Loucy (cell line): Measurements from ENCODE around the gene SIGLEC12.

Source experiments
- H2AFZ ChIP-seq: fragments of 200-600 bp; sonication (generic); 2 replicates; pipeline ENCODE4 v1.6.0; 2016; ENCODE audit warnings: antibody characterized with exemption, mild to moderate bottlenecking, low read length, moderate library complexity
- H3F3A ChIP-seq: fragments of 200-600 bp; 2 replicates; pipeline ENCODE4 v1.6.0; 2016; ENCODE audit warnings: antibody characterized with exemption, low read depth, mild to moderate bottlenecking
- H3K27me3 ChIP-seq: fragments of 200-600 bp; sonication (generic); 2 replicates; pipeline ENCODE4 v1.6.1; 2014; ENCODE audit warnings: low read length, mild to moderate bottlenecking; ENCODE audit not compliant: insufficient read depth, poor library complexity, severe bottlenecking
- H3K36me3 ChIP-seq: fragments of 200-600 bp; sonication (generic); 2 replicates; pipeline ENCODE4 v1.6.1; 2016; ENCODE audit warnings: low read length; ENCODE audit not compliant: insufficient read depth
- H3K4me1 ChIP-seq: fragments of 200-600 bp; sonication (generic); 2 replicates; pipeline ENCODE4 v1.5.1; 2014; ENCODE audit warnings: low read length, mild to moderate bottlenecking; ENCODE audit not compliant: insufficient read depth, poor library complexity, severe bottlenecking
- H3K4me2 ChIP-seq: fragments of 200-600 bp; sonication (generic); 2 replicates; pipeline ENCODE4 v1.6.0; 2014; ENCODE audit warnings: antibody characterized with exemption, low read length, low read depth, mild to moderate bottlenecking; ENCODE audit not compliant: poor library complexity, severe bottlenecking
- H3K4me3 ChIP-seq: fragments of 200-600 bp; sonication (generic); 2 replicates; pipeline ENCODE4 v1.5.1; 2014; ENCODE audit warnings: low read length, mild to moderate bottlenecking, mixed read lengths; ENCODE audit not compliant: poor library complexity, severe bottlenecking
- H3K79me2 ChIP-seq: fragments of 200-600 bp; sonication (generic); 2 replicates; pipeline ENCODE4 v1.6.1; 2014; ENCODE audit warnings: low read length; ENCODE audit not compliant: insufficient read depth
- H3K9ac ChIP-seq: fragments of 200-600 bp; sonication (generic); 2 replicates; pipeline ENCODE4 v1.6.0; 2014; ENCODE audit warnings: mild to moderate bottlenecking, low read depth, low read length, moderate library complexity; ENCODE audit not compliant: poor library complexity, severe bottlenecking
- H3K9me2 ChIP-seq: fragments of 200-600 bp; sonication (generic); replicated peaks from 2 replicates; pipeline ENCODE4 v1.6.1; 2016; ENCODE audit warnings: low read depth, low read length, mixed read lengths
- H3K9me3 ChIP-seq: fragments of 200-600 bp; sonication (generic); 2 replicates; pipeline ENCODE4 v1.6.1; 2014; ENCODE audit warnings: mild to moderate bottlenecking, antibody characterized with exemption, low read length, low read depth; ENCODE audit not compliant: insufficient read depth
- H4K20me1 ChIP-seq: fragments of 200-600 bp; sonication (generic); 2 replicates; pipeline ENCODE4 v1.6.0; 2014; ENCODE audit warnings: antibody characterized with exemption, low read length, mild to moderate bottlenecking; ENCODE audit not compliant: insufficient read depth, poor library complexity, severe bottlenecking
- CTCF ChIP-seq: fragments of 200-600 bp; sonication (generic); conservative IDR thresholded peaks from 2 replicates; pipeline ENCODE4 v1.5.1; 2014; ENCODE audit warnings: mild to moderate bottlenecking, antibody characterized with exemption, low read length
- EZH2phosphoT487 ChIP-seq: fragments of 200-600 bp; IDR thresholded peaks from 2 replicates; pipeline ENCODE4 v1.6.1; 2018; ENCODE audit warnings: antibody characterized with exemption, mild to moderate bottlenecking, moderate library complexity, borderline replicate concordance

Gene SIGLEC12

GRCh38 chr19:51441410-51442390 lies 59.9 kb downstream of the SIGLEC12 start:
- Histone ChIP-seq H3K4me1 (peaks cover 17% of the 10 kb centered on the region), H3K36me3 (no peaks in the 10 kb centered on the region), H3K27me3 (no peaks in the 10 kb centered on the region), H3K4me3 (peak overlapping the region; percentile 64), H3K9me3 (no peaks in the 10 kb centered on the region), H2AFZ (peak overlapping the region; percentile 71), H3K9ac (peak overlapping the region; percentile 69), H3K9me2 (no peaks in the 10 kb centered on the region), H4K20me1 (no peaks in the 10 kb centered on the region), H3K4me2 (peak overlapping the region; percentile 84), H3F3A (no peaks in the 10 kb centered on the region), H3K79me2 (no peaks in the 10 kb centered on the region)
- TF ChIP-seq CTCF, result no peak
- TF ChIP-seq EZH2phosphoT487, result no peak
